Lower lobe of right lung (tissue), 2 donors: ENCODE results near the gene PLXNA4. TPM values are rescaled to one million over a fixed set of nuclear protein-coding genes. Genes with fewer than 3 reads are reported as not detected.

Experiments
- ATAC-seq, 2 donors: fragments of 200-7000 bp; cut with Tn5 transposase; one replicate each; pipeline ENCODE4 v1.9.1; 2020 to 2022; ENCODE audit warnings: mild to moderate bottlenecking in 2 of 2, moderate library complexity in 2 of 2
- DNase-seq: peaks from one replicate; pipeline ENCODE4 v3.0.0-alpha.2; 2020
- H3K27ac ChIP-seq: fragments of 200-600 bp; one replicate; pipeline ENCODE4 v1.8.0; 2022
- H3K27me3 ChIP-seq: fragments of 200-600 bp; one replicate; pipeline ENCODE4 v1.8.0; 2022; ENCODE audit warnings: low read depth
- H3K36me3 ChIP-seq: fragments of 200-600 bp; one replicate; pipeline ENCODE4 v1.8.0; 2022; ENCODE audit warnings: mild to moderate bottlenecking
- H3K4me1 ChIP-seq: fragments of 200-600 bp; one replicate; pipeline ENCODE4 v1.8.0; 2022
- H3K4me3 ChIP-seq: fragments of 200-600 bp; one replicate; pipeline ENCODE4 v1.8.0; 2022; ENCODE audit warnings: mild to moderate bottlenecking
- H3K9me3 ChIP-seq: fragments of 200-600 bp; one replicate; pipeline ENCODE4 v1.8.0; 2022
- CTCF ChIP-seq: fragments of 200-600 bp; IDR thresholded peaks from one replicate; pipeline ENCODE4 v1.8.0; 2022; ENCODE audit warnings: antibody characterized with exemption, mild to moderate bottlenecking
- intact Hi-C: fragments of 100-400 bp; cut with DNase I; formaldehyde crosslinking; loops from one replicate; pipeline ENCODE4 v1.11.0; 2022
- total RNA-seq: library from RNA; stranded (reverse); fragmentation: NEBNext Ultra II Directional; extraction: Animal tissue kit (Norgen Biotek cat#: 25700); gene quantifications from one replicate; pipeline ENCODE4 v1.2.1, GENCODE V29; 2021
- donor health status: DM: no; HTN: yes; CAD: no; lungs with severe emphysema.

PLXNA4 gene
- total RNA-seq, 1 donor from 2014 or later, result 4.3 TPM

GRCh38 chr7:132511921-132512320, 64.3 kb downstream of the PLXNA4 start:
- ATAC-seq (no peak), DNase-seq (no peak)
- Histone ChIP-seq H3K4me3 (no peak overlapping the region), H3K36me3 (no peaks in the 10 kb centered on the region), H3K4me1 (no peaks in the 10 kb centered on the region), H3K27me3 (no peaks in the 10 kb centered on the region), H3K9me3 (no peaks in the 10 kb centered on the region), H3K27ac (no peak overlapping the region)
- no peak for TF ChIP-seq CTCF
- intact Hi-C loops, result no loop called here

- no peaks in the 10 kb centered on the region for H3K4me1 ChIP-seq
- no peak overlapping the region for H3K27ac ChIP-seq
- H3K9me3 ChIP-seq, result no peaks in the 10 kb centered on the region
- intact Hi-C loops, result no loop called here
- H3K4me3 ChIP-seq, result no peak overlapping the region
- ATAC-seq (no peak), DNase-seq (no peak)
- no peaks in the 10 kb centered on the region for H3K36me3 ChIP-seq
- H3K27me3 ChIP-seq, result no peaks in the 10 kb centered on the region
- no peak for TF ChIP-seq CTCF
These were observed 64.9 kb downstream of the PLXNA4 start for GRCh38 chr7:132511387-132511786.

- H3K4me3 ChIP-seq, result no peak overlapping the region
- no peaks in the 10 kb centered on the region for H3K9me3 ChIP-seq
- no peaks in the 10 kb centered on the region for H3K4me1 ChIP-seq
- H3K27me3 ChIP-seq, result no peaks in the 10 kb centered on the region
- no peaks in the 10 kb centered on the region for H3K36me3 ChIP-seq
- no peak for ATAC-seq
- no peak overlapping the region for H3K27ac ChIP-seq
- no peak for TF ChIP-seq CTCF
- intact Hi-C loops, result no loop called here
- no peak for DNase-seq
These were observed 66.6 kb downstream of the PLXNA4 start for GRCh38 chr7:132509643-132510042.

- no peak for TF ChIP-seq CTCF
- Histone ChIP-seq H3K4me1 (no peaks in the 10 kb centered on the region), H3K27ac (no peak overlapping the region), H3K9me3 (no peaks in the 10 kb centered on the region), H3K36me3 (no peaks in the 10 kb centered on the region), H3K4me3 (no peak overlapping the region), H3K27me3 (no peaks in the 10 kb centered on the region)
- ATAC-seq (no peak), DNase-seq (no peak)
- intact Hi-C loops, result no loop called here
These were observed 67.4 kb downstream of the PLXNA4 start for GRCh38 chr7:132508724-132509353.

GRCh38 chr7:132504852-132505251, 71.4 kb downstream of the PLXNA4 start:
- intact Hi-C loops, result no loop called here
- no peak for TF ChIP-seq CTCF
- H3K27me3 ChIP-seq, result no peaks in the 10 kb centered on the region

GRCh38 chr7:132504071-132504470, 72.2 kb downstream of the PLXNA4 start:
- no peak for TF ChIP-seq CTCF
- Histone ChIP-seq H3K9me3 (no peaks in the 10 kb centered on the region), H3K36me3 (no peaks in the 10 kb centered on the region), H3K4me3 (no peak overlapping the region), H3K4me1 (no peaks in the 10 kb centered on the region), H3K27ac (no peak overlapping the region), H3K27me3 (no peaks in the 10 kb centered on the region)
- DNase-seq, result no peak
- intact Hi-C loops, result no loop called here
- no peak for ATAC-seq

More at GRCh38 chr7:132504852-132505251, 71.4 kb downstream of the PLXNA4 start:
- Histone ChIP-seq H3K27ac (no peak overlapping the region), H3K36me3 (no peaks in the 10 kb centered on the region), H3K4me3 (no peak overlapping the region), H3K4me1 (no peaks in the 10 kb centered on the region), H3K9me3 (no peaks in the 10 kb centered on the region)
- no peak for ATAC-seq
- no peak for DNase-seq
